LoVo (cell line): ENCODE data around the gene RAB22A.
"Not testable (repeated sequence)": the region's sequence is repeated elsewhere in the genome, so short reads cannot be mapped to it uniquely, and the experiment has no call there.

Experiments
- DNase-seq: peaks from one replicate; pipeline ENCODE4 v3.0.0-alpha.2; 2016; ENCODE audit warnings: low spot score

Gene RAB22A

DNA sequence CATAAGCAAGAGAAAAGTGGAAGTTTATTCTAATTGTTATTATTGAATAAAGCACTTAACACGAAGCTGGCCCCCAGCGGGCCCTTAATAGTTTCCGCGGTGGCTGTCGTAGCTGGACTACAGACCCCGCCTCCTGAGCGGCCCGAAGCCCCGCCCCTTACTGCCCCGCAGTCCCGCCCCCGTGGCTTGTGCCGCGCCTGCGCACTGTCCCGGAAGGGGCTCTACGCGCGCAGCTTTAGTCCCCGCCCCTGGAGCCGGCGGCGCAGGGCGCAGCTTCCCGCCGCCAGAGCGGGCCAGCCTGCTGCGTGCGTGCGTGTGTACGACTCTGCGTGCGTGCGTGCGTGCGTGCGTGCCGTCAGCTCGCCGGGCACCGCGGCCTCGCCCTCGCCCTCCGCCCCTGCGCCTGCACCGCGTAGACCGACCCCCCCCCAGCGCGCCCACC is 79.4 kb downstream of the RAB22A start, which contains the start of gene VAPB:
Gene VAPB (plus strand): TSS at position 348 of the 442 bp plus-strand sequence. CDS start 231 bp downstream, outside the sequence.
- peak; percentile 97 for DNase-seq

DNA sequence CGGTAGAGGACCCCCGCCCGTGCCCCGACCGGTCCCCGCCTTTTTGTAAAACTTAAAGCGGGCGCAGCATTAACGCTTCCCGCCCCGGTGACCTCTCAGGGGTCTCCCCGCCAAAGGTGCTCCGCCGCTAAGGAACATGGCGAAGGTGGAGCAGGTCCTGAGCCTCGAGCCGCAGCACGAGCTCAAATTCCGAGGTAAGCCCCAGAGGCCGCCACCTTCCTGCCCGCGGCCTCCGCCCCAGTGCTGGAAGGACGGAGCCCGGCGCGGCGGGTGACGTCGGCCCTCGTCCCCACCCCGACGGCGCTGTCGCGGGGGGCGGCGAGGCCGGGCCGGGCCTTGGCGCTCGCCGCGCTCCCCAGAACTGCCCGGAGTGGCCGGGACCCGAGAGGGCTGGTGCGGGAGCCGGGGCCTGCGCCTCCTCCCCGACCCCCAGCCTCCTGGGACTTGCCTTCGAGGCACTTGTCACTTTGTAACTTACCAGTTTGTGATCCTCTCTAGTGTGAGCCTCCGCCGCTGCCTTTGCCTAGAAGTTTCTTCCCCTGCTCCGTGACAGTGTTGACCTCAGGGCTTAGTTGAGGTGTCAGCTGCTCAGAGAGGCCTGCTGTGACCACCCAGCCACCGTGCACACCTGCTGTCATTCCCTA is 79.9 kb downstream of the RAB22A start:
- peak; percentile 27 for DNase-seq

DNA sequence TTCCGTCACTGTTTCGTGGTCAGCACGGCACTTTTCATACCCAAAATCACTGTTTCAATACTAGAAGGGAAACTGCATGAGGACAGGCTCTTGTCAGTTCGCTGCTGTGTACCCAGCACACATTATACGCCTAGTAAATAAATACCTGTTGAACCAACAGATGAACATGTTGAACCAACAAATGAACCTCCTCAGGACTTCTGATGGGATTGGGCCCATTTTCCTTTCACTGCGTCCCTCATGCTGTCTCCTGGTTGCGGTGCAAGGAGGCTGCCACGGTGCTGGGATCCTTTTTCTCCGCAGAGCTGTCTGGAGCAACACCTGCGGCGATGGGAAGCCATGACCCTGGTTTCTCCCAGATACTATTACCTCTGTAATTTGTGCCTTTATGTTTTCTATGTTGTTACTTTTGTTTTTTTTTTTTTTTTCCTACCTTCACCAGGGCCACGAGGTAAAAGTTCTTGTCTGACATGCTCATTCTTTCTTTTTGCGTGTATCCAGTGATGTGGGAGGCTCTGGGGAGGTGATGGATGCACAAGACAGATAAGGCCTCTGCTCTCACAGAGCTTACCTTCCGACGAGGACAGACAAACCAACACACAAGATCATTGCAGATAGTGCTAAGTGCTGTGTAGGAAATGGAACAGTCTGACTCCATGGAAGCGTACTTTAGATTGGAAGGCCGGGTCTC is 80.6 kb downstream of the RAB22A start:
- no peak for DNase-seq

DNA sequence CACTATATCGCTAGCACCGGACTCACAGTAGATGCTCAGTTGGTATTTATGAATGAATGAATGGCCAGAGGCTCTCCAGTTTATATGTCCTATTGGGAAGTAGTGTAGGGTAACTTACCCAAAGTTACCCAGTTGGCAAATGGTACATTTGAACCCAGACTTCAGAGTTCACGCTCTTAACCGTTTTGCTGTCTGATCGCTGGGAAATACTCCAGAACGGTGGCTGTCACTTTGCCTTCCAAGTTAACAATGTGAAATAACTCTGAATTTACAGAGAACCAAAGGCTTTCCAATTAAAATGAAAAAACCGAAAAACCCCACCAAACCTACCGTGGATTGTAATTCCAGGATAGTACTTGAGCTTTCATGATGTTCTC is 81.1 kb downstream of the RAB22A start:
- no peak for DNase-seq

DNA sequence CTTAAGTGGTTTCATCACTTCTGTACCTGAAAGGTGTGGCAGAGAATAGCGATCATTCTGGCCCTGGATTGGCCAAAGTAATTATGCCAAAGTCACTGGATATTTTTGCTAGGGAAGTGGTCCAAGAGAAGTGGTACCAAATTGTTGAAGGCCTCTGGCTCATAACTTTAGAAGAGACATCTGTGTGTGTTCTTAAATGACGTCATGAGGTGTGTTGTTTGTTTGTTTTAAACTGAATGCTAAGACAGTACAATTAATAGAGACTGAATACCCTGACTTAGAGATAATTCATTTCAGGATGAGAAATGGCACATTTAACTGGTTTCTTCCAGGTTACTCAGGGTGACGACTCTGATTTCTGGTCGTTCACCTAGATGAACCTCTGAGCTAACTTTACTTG is 82.8 kb downstream of the RAB22A start:
- DNase-seq: no peak

DNA sequence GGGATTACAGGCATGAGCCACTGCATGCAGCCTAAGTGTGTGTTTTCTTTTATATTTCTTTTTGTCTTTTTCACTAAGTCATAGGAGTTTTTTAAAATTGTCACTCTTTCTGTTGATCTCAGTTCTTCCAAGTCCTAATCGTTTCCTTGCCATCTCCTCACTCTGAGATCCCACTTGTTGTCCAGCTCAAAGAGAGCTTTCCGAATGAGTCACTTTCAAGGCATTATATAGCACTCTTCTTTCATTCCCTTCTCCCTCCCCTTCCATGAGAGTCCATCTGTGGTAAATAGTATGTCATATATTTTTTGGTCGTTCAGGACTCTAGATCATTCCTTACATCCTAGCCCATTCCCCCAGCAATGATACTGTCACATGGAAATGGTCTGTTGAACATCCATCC is 83.8 kb downstream of the RAB22A start:
- no peak for DNase-seq

DNA sequence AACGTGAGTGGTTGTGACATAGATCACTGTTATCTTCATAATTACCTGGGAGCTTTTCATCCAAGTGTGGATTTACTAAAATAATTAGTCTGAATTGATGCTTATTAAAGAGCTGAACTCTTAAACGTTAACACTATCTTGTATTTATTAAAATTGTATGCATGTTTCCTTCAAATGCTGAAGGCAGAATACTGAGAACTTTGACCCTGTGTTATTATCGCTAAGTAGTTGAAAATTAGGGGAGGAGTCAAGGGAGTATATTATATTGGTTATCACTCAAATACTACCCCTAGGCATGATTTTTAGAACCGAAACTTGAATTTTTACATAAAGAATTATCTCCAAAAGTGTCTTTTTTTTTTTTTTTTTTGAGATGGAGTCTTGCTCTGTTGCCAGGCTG is 85.3 kb downstream of the RAB22A start:
- no peak for DNase-seq

DNA sequence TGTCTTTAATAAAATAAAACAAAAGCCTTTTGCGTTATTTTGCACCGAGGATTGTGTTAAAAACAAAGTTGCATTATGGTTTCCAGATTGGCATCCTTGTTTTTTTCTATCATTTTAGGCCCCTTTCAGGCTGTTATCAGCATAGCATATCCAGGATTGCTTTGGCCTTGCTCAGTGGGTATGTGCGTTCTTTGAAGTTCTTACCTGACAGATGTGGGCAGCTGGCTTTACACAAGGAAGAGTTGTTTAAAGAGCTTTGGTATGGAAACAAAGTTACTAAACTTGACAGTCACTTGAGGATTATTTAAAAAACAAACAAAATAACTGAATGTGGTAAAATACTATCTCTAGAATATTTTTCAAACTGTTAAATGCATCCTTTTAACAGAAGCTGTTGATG is 86.1 kb downstream of the RAB22A start:
- DNase-seq: no peak

DNA sequence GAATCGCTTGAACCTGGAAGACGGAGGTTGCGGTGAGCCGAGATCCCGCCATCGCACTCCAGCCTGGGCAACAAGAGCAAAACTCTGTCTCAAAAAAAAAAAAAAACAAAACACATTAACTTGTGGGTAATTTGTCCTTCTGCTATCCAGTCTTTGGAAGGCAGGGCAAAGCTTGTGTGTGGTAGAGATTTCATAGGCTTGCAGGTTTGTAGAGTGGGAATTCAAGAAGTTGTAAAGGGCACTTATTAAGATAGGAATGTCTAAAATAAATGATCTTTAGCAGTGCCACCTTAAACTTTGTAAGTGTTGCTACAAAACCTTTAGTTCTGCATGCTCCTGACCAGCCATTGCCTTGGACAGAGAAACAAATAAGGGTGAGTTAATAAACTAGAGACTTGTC is 87.9 kb downstream of the RAB22A start:
- no peak for DNase-seq

DNA sequence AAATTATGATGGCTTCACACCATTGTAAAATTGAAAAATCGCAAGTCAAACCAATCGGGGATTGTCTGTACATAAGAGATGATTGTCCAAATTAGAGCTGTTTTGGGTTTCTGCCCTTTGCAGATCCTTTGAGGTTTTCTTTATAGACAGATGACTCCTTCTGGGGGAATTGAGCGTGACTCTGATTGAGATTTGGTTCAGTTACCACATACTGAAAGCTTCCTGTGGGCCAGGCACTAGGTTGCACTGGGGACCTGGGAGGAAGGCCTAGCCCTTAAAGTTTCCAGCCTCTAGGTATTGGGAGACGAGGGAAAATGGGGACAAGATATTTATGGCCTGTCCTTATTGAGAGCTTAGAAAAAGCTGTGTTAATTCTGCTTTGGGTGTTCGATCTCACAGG is 88.7 kb downstream of the RAB22A start:
- DNase-seq: no peak

DNA sequence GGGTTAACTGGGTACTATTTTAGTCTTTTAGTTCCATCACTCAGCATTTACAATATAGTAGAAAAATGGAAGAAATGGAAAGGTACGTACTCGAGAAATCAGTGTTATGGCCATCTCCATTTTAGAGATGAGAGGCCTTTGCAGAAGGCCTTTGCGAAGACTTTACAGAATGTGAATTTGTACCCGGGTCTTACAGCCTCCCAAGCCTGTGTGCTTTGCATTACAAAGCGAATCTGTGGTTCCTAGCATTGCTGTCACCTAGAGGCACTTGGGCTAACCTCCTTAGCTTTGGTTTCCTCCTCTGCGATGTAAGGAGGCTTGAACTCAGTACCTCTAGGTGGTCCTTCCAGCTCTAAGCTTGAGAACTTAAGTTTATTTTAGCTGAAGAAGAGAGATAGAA is 90.4 kb downstream of the RAB22A start:
- no peak for DNase-seq

DNA sequence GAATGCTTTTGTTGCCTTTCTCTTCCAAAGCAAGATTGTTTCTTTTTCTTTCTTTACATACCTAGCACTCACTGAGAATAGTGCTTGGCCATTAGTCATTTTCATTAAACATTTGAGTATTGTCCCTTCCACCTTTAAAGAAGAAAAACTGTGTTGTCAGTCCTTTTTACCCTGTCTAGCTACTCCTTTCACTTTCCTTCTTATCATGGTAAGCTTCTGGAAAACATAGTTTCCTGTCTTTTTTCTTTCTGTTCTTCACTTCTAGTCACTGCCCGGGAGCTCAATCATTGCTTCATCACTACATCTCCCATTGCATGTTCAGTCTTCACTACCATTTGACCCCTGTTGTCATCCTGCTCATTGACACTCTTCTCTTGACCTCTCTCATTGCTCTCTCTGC is 91.6 kb downstream of the RAB22A start:
- no peak for DNase-seq

DNA sequence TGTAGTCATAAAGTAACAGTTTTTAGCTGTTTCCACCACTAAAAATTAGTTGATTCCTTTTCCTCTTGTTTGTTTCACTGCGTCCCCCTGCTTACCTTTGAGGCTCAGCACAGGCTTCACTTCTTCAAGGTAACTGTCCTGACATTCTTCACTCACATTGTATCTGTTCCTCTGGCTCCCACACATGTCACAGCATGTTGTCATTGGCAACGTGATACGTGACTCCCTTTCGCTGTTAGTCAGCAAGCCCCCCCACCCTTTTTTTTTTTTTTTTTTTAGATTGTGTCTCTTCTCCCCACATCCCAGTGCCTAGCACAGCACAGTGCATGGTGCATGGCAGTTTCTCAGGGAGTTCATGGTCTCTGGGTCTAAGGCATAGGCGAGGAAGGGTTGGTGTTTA is 92.8 kb downstream of the RAB22A start:
- DNase-seq: no peak

DNA sequence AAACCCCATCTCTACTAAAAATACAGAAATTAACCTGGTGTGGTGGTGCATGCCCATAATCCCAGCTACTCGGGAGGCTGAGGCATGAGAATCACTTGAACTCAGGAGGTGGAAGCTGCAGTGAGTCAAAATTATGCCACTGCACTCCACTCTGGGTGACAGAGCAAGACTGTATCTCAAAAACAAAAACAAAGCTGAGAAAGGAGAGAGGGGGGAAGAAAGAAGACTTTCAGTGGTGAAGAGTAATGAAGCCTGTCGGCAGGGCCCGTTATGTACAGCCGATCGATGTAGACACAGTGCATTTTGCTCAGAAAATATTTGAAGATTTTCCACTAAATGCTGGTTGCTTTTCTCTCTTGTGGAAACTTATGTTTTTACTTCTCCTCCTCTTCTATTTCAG is 93.3 kb downstream of the RAB22A start:
- DNase-seq: no peak

DNA sequence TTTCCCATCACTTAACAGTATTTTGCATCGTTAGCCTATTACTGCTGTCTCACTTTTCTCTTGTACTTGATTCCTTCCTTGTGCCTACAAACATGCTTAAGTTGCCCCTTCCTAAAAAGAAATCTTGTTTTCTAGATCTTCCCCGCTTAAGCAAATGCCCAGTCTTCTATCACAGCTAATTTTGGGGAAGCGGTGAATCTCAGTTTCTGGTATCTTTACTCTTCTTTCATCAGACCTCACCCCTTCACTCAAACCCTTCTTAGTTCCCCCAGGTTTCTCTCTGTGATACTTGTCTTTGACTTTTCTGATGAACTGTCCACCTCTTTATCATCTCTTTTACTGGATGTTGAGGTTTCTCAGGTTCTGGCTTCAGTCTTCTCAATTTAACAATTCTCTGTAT is 93.8 kb downstream of the RAB22A start:
- DNase-seq: no peak

DNA sequence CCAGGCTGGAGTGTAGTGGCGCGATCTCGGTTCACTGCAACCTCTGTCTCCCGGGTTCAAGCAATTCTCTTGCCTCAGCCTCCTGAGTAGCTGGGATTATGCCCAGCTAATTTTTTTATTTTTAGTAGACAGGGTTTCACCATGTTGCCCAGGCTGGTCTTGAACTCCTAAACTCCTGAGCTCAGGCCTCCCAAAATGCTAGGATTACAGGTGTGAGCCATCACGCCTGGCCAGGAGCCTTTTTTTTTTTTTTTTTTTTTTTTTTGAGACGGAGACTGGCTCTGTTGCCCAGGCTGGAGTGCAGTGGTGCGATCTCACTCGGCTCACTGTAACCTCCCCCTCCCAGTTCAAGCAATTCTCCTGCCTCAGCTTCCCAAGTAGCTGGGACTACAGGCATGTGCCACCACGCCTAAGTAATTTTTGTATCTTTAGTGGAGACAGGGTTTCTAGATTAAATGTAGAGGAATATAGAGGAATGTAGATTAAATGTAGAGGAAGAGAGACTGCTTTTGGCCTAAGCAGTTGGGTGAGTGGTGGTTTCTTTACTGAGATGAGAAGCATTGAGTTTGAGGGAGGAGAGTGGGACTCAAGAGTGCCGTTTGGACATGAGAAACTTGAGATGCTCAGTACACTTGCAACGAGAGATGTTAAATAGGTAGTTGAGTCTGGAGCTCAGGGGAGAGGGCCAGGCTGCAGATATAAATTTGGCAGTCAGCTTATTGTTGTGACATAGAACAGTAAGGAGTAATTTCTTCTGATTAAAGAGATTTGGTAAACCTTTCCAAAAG is 96.2 kb downstream of the RAB22A start:
- DNase-seq: no peak

DNA sequence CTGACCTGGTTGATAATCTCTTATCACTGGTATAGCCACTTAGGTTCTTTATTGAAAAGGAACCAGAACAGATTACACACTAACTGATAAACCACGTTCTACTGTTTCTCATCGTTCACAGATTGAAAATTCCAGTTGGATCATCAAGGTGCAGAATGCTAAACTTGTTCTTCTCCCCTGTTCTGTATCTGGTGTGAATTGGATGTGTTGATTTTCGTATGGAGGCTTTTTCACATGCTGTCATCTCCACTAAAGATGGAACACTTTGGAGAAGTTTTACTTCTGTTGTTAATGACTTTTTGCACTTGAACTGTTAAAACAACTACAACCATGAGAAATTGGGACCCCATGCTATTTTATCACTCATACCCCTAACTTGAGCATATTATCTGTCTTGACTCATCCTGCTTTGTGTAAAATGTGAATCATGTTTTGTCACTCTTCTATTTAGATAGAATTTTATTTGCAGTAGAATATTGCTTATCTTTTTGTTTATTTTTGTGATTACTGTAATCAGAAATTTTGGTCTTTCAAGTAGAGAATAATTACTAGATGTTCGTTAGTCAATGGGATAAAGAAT is 97.0 kb downstream of the RAB22A start:
- DNase-seq: no peak

DNA sequence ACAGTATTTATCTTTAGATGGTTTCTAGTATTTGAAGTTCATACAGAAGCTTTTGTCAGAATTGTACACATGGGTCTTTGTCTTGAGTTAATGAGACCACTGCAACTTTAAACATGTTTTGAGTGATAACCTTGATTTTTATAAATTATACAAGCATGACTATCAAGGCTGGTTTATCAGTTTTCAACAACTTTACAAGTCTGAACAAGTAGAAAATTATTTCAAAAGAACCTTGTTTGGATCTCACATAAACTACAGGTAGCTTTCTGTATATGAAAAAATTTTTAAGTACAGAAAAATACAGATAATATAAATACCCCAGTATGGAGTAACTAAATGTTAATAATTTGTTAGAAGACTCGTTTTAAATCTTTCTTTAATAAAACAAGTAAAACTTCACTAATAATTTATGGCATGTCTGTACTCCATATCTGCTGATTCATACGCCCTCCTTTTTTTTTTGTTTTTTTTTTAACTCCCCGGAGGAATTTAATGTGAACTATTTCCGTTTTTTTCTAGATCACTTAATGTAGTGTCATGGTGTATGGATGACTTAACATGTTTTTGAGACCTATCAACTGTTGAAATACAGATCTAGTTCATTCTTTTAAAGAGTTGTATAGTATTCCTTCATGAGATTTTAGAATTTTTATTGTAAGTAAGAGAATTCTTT is 97.8 kb downstream of the RAB22A start:
- DNase-seq: no peak

DNA sequence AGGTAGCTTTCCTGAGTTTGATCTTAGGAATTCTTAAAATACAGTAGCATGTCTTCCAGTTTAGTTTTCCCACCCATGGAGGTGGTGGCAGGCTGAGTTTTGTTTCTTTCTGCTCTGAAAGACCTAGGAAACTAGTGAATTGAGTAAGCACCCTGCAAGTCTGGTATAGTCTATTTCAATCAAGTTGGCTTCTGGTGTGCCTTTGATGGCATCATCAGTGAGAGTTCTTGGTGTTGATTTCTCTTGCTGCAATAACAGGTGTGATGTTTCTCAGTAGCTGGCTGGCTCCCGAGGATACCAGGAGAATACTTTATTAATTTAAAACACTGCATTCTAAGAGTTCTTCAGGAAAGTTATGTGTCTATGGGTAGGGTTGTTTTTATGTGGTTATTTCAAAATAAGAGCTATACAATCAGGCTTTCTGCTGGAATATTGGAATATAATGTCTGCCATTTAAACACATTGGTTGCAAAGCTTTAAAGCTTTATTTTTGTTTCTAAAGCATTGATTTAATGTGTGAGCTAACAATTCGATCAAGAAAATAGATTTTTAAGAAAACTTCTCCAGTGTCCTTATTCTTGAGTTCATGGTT is 98.5 kb downstream of the RAB22A start:
- no peak for DNase-seq

DNA sequence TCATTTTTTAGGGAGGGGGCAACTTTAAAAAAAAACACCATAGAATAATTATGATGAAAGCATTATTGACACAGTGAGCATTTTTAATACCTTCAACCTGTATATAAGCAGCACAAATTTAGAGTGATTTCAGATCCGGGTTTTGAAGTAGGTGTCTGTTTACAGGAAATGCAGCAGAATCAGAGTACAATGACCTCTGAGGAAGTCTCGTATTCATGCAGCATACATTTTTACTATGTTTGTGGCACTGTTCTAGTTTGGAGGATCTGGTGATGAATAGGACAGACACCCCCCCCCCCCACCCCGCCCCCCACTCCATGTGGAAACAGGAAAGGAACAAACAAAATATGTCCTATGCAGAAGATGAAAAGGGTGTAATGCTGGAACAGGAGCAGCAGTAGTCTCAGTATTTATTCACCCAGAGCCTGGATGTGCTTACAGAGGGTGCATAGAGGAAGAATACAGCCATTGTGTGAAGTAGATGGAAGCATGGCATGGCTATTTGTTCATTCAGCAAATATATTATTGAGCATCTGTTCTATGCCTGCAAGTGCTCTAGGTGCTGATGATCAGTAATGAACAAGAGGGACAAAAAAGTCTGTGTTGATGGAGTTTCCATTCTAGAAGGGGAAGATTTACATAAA is 99.2 kb downstream of the RAB22A start:
- DNase-seq: no peak

DNA sequence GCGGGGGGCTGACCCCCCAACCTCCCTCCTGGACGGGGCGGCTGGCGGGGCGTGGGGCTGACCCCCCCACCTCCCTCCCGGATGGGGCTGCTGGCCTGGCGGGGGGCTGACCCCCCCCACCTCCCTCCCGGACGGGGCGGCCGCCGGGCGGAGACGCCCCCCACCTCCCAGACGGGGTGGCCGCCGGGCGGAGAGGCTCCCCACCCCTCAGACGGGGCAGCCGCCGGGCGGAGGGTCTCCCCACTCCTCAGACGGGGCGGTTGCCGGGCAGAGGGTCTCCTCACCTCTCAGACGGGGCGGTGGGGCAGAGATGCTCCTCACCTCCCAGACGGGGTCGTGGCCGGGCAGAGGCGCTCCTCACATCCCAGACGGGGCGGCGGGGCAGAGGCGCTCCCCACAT is 104.7 kb downstream of the RAB22A start:
- not testable (repeated sequence) for DNase-seq
